HG02852 (cell line): ENCODE results near the gene PTTG1IP.

Source experiments
- ATAC-seq: cut with Tn5 transposase; IDR thresholded peaks from one replicate; pipeline ENCODE4 v1.9.1; 2021; ENCODE audit warnings: mild to moderate bottlenecking, moderate library complexity; ENCODE audit not compliant: unreplicated experiment

The PTTG1IP gene

DNA sequence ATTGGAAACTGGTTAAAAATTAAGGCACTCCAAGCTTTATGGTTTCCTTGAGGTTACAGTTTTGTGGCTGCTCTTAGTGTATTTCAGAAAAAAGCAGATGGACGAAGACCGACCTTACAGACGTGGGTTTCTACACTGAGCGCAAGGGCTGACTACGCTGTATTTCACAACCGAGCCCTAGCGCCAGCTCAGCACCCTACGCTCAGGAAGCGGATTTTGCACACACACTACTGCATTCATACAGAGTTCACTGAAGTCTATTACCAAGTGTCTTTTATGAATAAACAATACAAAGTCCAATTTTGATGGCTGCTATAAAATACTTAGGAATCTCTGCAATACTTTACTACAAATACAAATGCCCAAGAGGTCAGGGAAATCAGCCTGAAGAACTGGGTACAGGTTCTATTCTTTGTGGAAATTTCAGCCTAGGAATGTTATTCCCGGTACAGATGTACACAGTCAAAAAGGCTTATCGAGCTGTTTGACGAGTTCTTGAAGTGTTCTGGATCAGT is 23.8 kb downstream of the PTTG1IP start:
- no peak for ATAC-seq

DNA sequence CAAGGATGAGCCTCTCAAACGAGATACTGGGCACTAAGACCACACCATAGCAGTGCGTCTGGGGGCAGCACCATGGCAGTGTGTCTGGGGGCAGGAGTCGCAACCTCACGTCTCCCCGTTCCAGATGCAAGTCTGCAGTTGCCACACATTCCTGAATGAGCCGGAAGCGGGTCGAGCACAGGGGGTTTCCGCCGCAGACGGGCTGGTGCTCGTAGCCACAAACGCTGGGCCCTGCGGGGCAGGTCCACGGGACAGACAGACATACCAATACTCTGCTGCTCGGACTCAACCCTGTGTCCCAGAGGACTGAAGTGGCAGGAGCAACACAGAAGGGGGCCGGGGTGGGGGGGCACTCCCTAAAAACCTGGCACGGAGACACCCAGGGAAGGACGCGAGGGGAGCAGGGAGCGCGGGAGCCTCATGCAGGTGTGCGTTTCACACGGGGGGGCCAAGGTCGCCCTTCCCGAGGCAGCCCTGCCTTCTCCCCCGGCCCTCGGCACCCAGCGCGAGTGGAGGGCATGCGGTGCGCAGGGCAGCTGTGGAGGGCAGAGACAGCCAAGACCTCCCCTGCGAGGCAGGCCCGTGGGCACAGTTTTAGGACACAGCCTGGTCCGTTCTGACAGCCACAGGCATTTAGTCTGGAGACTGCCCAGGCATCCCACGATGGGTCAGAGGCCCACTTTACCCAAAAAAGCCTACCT is 24.5 kb downstream of the PTTG1IP start:
- ATAC-seq: no peak

DNA sequence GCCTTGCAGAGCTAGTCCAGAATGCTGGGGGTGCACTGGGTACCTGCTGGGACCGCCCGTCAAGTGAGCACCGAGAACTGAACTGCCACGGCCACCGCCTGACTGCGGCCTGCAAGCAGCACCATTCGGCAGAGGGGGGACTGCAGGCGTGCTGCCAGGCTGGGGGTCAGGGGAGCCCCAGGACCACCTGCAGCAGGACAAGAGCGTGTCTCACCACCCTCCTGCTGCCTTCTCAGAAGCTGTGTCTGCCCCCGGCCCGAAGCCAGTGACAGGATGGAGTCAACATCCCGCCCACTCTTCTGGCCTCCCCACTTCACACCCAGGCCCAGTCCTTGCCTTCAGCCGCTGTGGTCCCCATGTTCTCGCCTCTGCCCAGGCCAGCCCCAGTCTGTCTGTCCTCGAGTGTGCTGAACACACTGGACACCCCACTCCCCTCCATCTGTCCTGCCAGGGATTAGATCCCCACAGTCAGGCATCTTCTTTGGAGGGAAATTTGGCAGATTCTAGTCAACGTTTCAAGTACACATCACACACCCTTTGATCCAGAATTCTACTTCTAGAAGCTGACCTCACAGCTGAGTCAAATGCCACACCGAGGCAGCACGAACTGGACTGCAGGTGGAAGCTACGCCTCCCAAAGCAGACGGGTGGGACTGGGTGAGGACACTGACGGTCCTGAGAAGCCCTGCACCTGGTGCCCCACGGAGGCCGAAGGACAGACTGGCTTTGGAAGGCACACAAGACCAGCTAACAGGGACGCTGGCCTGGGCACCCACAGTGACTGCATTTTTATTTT is 26.0 kb downstream of the PTTG1IP start:
- ATAC-seq: no peak

DNA sequence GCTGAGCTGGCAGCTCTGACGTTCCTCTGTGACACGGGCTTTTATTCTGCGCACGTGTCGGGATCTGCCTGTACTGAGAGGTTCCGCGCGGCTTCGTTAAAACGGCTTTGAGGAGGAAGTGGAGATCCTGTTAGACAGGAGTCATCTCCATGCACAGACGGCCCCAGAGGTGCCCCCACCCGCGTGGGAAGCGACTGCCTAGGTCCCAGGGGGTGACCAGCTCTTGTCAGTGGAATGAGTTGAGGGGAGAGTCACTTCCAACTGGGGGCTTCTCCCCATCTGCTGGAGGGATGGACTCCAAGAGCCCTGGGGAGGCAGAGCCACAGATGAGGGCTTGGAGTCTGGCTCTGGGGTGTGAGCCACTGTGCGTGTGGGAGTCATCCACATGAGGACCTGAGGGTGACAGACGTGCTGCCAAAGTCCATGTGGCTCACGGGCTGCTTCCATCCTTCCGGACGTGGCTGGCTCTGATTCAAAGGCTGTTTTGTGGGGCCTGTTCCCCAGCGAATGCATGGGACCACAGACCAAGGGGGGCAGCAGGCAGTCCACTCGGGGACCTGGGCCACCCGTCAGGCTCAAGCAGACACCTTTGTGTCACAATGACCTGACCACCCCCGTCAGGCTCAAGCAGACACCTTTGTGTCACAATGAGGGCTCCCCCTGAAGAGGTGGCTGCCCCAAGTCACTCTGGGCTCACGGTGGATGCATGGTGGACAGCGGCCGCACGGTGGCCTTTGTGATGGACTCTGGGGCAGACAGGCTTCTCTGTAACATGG is 26.8 kb downstream of the PTTG1IP start:
- ATAC-seq: no peak

DNA sequence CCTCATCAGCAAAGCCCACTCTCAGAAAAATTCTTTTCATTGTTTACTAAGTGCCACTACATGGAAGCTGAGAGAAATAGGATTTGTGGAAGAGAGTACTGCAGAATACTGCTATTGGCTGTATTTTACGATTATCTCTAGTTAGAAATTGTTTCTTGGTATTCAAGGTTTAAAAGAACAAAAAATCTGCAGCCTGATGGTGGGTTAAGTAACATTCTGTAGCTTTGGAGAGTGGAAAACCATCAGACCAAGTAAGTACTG is 27.3 kb downstream of the PTTG1IP start:
- no peak for ATAC-seq

DNA sequence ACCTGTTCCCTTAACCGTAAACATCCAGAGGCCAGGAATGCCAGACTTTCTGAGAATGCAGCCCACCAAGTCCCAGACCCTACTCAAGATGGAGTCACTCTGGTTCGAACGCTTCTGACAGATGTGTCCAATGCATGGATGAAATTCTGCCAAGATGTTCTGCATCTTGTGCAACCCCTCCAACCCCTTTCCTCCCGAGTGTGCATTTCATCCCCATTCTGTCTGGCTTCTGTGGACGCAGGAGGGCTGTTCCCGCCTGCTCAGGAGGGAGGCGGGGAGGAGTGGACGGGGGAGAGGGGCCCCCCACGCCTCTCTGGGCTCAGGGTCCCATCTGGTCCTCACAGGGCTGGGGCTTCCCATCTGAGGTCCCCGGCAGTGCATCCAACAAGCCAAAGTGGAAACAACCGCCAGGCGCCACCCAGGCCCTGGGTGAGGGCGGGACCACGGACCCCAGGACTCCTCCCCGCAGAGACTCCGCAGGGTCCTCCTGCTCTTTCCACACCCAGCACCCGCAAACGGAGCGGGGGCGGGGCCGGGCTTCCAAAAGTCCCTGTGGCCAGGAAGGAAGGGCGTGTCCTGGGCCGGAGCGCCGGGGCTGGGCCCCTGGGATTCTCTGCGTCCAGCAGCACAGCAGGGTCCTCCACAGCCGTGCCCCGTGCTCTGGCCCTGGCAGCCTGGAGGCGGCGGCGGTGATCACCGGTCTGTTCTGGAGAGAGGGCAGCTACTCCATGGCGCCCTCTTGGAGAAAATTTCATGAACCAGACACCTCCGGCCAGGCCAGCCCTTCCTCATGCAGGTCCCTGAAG is 27.9 kb downstream of the PTTG1IP start:
- ATAC-seq: peak; percentile 43

DNA sequence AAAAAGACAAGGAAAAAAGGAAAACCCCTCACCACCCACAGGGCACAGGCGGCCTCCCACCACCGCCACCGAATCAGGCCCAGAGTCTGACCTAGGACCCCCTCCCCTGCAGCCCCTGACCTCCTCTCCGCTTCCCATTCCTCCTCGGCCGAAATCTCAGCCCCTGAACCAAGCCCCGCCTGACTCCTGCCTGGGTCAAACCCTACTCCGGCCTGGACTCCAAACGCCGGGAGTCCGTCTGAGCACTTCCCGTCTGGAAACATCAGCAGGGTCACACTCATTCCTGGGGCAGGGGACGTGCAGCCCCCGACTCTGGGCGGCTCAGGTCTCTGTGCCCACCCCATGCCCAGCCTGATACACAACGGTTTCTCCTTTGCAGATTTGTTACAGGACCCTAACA is 29.2 kb downstream of the PTTG1IP start:
- no peak for ATAC-seq

DNA sequence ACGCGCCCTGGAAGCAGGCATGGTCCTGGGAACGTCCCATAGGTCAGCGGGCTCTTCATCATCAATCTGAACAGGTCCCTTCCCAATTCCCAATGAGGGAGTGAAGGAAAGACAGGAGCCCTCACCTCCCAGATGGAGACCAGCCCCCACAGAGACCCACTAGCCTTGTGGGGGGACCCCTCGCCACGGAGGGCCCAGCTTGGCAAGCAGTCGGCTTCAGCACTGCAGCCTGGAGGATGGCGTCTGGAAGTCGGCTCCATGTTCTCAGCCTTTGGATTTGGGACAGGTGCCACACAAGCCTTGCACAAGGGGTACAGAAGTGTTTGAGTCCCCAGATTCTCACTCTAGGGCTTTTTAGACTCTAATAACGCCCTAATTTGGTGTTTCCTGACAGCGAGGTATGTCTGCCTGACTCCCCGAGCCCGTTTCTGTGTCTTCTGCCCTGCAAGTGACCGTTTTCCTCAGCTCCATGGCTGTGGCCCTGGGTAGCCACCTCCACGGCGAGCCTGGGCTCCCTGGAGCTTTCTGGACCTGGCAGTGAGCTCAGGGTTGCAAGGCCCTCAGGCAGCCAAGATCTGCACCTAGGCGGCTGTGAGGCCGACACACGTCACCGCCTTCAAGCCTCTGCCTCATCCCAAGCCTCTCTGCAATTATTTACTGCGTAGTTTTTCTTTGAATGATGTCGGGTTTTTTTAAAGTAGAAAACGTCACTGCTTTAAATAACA is 30.6 kb downstream of the PTTG1IP start:
- ATAC-seq: no peak

DNA sequence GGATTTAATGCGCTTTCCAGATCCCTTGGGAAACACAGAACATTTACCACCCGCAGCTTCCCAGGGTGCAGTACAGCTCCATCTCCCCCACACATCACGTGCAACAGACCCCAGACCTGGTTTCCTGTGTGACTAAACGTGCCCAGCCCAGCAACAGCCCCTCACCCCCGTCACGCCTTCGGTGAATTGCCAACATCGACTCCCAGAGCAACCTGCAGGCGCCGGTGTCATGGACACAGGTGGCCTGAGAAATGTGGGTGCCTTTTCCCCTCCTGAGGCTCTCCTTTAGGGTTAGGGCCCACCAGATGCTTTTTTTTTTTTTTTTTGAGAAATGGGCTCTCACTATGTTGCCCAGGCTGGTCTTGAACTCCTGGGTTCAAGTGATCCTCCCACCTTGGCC is 31.4 kb downstream of the PTTG1IP start:
- ATAC-seq: no peak

DNA sequence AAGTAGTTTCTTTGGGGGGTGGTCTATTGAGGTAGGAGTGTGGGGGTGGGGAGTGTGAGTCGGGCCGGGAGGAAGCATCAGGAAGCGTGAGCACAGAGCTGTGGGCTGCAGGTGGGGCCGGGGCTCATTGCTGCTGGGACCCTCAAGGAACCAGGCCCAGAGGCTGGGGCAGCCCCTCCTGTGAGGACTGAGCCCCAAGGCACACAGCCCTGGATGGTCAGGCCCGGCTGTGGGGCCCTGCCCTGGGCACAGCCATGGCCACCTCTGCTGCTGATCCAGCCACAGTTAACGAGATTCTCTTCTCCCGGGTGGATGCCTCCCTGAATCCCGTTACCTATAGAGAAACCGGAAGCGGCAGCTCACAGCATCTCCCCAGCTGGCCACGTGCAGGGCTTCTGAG is 32.7 kb downstream of the PTTG1IP start:
- no peak for ATAC-seq

DNA sequence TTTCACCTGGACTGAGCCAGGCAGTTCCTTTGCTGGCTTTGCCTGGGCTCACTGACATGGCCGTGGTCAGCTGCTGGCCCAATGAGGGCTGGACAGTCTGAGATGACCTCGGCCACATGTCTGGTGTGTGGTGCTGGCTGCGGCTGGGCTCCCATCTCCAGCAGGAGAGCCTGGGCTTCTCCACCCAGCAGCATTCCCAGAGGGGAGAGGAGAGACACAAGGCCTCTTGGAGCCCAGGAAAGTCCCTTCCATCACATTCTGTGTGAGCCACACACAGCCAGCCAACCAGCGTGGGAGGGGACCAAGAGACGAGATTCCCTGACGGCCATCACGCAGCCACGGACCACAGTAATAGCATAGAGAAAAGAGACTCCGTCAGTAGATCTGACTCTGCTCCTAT is 34.5 kb downstream of the PTTG1IP start:
- no peak for ATAC-seq

DNA sequence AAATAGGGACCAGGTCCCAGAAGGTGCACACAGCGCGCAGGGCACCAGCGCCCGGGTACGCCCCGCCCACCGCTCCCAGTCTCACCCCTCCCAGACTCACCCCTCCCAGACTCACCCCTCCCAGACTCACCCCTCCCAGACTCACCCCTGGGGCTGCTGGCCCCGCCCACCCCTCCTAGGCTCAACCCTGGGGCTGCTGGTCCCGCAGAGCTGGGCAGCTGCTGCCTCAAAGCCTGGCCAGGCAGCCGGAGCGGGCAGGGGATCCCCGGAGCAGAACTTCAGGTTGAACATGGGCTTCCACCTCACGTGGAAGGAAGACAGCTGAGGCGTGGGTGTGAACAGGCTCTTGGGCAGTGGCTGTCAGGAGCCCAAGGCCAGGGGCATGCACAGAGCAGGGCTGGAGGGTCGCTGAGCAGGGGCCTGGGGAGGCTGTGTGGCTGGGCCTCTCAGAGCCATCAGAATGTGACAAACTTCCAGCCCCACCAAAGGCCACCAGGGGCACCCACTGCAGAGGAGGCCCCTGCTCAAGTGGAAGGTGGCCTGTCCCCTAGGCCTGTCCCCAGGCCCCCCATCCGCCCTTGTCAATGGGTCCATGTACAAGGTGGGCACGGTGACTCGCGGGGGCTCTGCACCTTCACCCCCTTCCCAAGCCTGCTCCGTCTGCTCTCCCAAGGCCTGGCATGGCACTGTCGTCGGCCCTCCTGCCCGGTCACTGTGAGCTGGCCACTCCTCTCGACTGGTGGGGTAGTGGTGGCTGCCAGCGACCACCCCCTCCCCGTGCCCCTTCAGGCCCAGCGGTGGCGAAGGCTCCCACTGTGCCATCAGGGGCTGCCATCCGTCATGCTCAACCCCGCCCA is 35.2 kb downstream of the PTTG1IP start:
- ATAC-seq: no peak

DNA sequence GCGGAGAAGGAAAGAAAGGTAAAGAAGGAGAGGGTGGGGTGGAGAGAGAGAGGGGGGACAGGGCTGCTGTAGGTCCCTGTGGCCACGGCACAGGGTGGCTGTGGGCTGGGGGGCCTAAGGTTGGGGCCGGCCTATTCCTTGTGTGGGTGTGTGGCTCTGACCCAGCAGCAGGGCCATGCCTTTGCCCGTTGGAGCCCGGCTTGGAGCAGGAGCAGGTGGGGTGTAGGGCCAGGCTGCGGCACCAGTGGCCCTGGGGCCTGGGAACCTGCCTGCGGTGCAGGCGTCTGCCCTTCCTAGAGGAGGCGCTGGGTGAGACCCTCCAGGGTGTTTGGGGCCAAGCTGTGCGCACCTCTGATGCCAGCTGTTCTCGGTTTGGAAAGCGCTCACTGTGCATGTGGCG is 36.0 kb downstream of the PTTG1IP start:
- no peak for ATAC-seq

DNA sequence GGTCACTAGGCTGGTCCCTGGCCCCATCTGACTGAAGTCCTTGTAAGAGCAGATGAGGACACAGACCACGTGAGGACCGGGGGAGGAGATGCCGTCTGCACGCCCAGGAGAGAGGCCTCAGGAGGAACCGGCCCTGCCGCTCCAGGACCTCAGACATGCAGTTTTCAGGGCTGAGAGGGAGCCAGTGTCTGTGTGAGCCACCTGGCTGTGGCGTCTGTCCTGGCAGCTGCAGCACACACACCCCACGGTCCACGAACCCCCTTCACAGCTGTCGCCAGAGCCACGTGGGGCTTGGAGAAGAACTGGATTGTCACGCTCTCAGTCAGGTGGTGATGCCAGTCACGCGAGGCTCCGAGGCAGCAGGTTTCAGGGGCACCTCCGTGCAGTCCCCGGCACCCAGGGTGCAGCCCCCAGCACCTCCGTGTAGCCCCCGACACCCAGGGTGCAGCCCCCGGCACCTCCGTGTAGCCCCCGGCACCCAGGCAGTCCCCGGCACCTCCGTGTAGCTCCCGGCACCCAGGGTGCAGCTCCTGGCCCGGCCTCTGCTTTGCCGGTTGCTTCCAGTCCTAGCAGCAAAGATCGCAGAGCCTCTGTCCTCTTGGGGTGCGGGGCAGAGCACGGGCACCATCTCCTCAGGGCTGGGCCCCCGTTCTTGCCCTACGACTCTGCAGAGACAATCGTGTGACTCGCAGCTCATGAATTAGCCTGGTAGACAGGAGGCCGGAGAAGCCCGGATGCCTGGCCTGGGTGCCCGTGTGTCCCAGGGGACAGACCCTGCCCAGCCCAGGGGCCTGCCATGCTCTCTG is 36.6 kb downstream of the PTTG1IP start:
- ATAC-seq: no peak

DNA sequence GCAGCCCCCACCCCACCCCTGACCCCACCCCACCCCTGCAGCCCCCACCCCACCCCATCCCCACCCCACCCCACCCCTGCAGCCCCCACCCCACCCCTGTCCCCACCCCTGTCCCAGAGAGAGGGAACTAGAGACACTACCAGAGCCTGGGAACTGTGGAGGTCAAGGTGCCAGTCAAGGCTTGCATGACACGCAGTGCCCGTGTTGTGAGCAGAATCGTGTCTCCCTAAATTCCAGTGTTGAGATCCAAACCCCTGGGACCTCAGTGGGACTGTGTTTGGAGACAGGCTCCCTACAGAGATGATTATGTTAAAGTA is 37.2 kb downstream of the PTTG1IP start:
- ATAC-seq: no peak

DNA sequence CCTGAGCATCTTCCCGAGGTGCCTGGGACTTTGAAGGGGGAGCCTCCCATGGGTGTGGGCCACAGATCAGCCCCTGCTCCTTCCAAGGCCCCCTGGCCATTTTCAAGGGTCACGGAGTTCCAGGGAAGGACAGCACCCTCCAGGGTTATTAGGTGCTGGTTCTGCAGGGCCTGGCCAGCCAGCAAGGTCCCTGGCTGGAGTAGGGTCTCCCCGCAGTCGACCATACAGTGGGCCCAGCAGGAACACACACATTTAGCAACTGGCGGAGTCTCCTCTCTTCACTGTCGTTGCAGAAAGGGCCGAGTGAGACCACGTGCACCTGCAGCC is 37.9 kb downstream of the PTTG1IP start:
- ATAC-seq: no peak

DNA sequence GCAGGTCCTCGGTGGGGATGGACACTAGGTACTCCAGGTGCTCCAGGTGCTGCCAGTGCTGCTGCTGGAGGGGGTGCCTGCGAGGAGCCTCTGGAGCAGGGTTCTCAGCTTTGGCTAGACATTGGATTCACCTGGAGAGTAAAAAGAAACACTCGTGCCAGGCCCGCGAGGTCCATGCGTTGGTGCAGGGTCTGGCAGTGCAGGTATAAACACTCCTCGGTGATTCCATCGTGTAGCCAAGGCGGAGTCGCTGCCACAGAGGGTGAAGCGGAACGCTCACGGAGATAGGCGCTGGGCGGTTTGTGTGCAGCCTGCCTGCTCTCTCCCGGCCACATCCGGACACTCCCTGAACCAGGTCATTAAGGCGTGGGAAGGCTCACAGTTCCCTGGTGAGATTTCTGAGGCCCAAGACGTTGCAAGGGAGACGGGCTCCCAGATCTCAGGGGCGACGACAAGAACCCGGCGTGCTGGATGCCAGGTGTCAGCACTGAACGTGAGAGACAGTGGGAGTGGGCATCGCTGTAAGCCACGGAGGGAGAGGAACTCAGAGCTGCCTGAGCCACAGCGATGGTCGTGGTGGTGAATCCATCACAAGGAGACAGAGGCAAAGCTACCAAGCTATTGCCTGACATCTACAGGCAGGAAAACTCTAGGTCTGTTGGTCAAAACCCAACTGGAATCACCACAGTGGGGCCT is 38.4 kb downstream of the PTTG1IP start:
- ATAC-seq: no peak

DNA sequence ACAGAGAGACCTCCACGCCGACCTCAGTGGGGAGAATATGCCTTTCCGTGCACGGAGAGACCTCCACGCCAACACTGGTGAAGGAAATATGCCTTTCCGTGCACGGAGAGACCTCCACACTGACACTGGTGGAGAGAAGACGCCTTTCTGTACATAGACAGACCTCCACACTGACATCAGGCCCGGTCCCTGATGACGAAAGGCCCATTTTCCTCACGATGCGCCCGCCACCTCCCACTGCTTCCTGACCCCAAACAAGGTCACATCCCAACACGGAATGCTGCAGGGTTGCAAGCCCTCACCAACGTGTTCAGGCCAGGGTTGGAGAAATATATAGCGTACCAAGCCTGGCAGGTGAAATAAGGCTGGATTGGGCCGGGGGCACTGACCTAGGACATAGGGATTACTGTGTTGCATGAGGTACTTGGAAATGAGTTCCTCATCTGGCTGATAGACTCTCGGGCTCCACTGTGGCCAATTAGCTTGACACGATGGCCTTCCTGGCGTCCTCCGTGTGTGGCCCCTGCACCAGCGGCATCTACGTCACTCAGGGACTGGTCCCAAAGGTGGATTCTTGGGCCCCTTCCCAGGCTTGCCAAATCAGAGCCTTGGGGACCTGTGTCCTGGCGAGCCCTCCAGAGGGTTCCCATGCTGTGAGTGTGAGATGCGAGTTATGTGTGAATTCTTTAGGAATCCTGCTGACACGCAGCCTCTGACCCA is 39.1 kb downstream of the PTTG1IP start:
- no peak for ATAC-seq
